ENCODE measurements around the gene PPM1E. TPM values are rescaled to one million over a fixed set of nuclear protein-coding genes. Genes with fewer than 3 reads are reported as not detected.

Gene PPM1E
- total and polyA plus RNA-seq, 2 of the 4 experiments (the other 2 are of a cell fraction): under 0.01 to 0.05 TPM

DNA sequence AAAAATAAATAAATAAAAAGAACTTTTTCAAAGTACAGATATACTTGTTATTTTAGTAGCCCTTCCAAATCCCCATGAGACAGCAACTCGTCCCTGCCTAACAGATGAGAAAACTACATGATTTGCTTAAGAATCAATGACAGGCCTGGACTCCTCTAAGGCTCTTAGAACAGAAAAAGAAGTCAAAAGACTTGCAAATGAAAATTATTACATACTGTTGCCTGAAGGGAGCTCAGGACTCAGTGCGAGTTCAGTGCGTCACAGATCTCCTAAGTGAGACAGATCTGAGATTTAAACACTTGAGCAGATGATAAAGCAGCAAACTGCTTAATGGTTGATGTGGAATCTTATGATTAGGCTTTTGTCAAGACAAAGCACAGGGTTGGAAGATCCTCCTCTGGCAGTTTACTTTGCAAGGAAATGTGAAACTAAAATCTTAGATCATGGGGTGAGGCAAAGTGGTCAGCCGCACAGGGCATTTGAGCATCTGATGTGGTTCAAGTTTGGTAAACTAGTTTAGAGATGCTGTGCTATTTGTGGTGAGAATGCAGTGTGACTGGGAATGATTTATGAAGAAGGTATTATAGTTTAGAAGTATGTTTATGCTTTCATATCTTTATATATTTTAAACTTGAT lies 212.9 kb downstream of the PPM1E start:
- no peak for TF ChIP-seq SMC3 (IDR thresholded peaks at IDR 0.05; ENCODE audit: low read depth, low read length)
- no peak for TF ChIP-seq CEBPB (IDR thresholded peaks at IDR 0.05; ENCODE audit: low read depth, low read length)
- TF ChIP-seq MAZ (IDR thresholded peaks at IDR 0.05; ENCODE audit: borderline replicate concordance, low read depth, low read length): no peak
- TF ChIP-seq, protein P1, sequence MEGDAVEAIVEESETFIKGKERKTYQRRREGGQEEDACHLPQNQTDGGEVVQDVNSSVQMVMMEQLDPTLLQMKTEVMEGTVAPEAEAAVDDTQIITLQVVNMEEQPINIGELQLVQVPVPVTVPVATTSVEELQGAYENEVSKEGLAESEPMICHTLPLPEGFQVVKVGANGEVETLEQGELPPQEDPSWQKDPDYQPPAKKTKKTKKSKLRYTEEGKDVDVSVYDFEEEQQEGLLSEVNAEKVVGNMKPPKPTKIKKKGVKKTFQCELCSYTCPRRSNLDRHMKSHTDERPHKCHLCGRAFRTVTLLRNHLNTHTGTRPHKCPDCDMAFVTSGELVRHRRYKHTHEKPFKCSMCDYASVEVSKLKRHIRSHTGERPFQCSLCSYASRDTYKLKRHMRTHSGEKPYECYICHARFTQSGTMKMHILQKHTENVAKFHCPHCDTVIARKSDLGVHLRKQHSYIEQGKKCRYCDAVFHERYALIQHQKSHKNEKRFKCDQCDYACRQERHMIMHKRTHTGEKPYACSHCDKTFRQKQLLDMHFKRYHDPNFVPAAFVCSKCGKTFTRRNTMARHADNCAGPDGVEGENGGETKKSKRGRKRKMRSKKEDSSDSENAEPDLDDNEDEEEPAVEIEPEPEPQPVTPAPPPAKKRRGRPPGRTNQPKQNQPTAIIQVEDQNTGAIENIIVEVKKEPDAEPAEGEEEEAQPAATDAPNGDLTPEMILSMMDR (conservative IDR thresholded peaks at IDR 0.05; ENCODE audit: low read depth, low read length): no peak
- TF ChIP-seq FOS (IDR thresholded peaks at IDR 0.05; ENCODE audit: low read depth, low read length): no peak
- TF ChIP-seq BHLHE40 (IDR thresholded peaks at IDR 0.05; ENCODE audit: low read depth, low read length): no peak
- TF ChIP-seq MXI1 (IDR thresholded peaks at IDR 0.05; ENCODE audit: borderline replicate concordance, low read depth, low read length): no peak
- no peak for TF ChIP-seq MAFK (IDR thresholded peaks at IDR 0.05; ENCODE audit: low read depth, low read length)
- no peak for TF ChIP-seq RFX5 (IDR thresholded peaks at IDR 0.05; ENCODE audit: low read depth, low read length)
- no peak for TF ChIP-seq POLR2A (IDR thresholded peaks at IDR 0.05; ENCODE audit: low read depth, low read length)
- TF ChIP-seq RAD21 (IDR thresholded peaks at IDR 0.05; ENCODE audit: low read length): no peak
- Histone ChIP-seq H3K27me3 (ENCODE audit: control insufficient read depth, insufficient read depth, low read length) (no peaks in the 10 kb centered on the region), H3K79me1 (ENCODE audit: low read depth in 1 of 2, low read length in 2 of 2) (no peaks in the 10 kb centered on the region), H2AK5ac (ENCODE audit: low read depth, low read length) (0 out of 2 replicates have a peak overlapping the region, but pooled peaks have one; percentile 4), H3K4me3 (ENCODE audit: insufficient read depth, low read depth, low read length) (no peak overlapping the region), H2BK20ac (ENCODE audit: low read depth, low read length) (peak overlapping the region; percentile 14; the same call in 1 of the 2 replicates), H4K5ac (ENCODE audit: low read depth, low read length) (no peak overlapping the region), H3K56ac (ENCODE audit: extremely low read depth, insufficient read depth, low read length) (no peak overlapping the region), H2AFZ (replicated peaks; ENCODE audit: low read length, poor library complexity) (no peak overlapping the region), H3K23ac (ENCODE audit: low read depth, low read length) (no peak overlapping the region), H3K9me1 (ENCODE audit: insufficient read depth, low read length) (peaks cover 5% of the 10 kb centered on the region), H3K14ac (replicated peaks; ENCODE audit: low read depth, low read length) (0 out of 2 replicates have a peak overlapping the region, but pooled peaks have one; percentile 41), H3K4me2 (ENCODE audit: low read depth, low read length) (peak overlapping the region; percentile 73; the same call in 1 of the 2 replicates), H2BK5ac (ENCODE audit: low read depth, low read length, poor library complexity, severe bottlenecking) (no peak overlapping the region), H2BK120ac (ENCODE audit: low read depth, low read length) (no peak overlapping the region), H3K4me1 (ENCODE audit: control insufficient read depth, insufficient read depth, low read length) (peaks cover 7% of the 10 kb centered on the region), H3K18ac (ENCODE audit: low read depth, low read length) (no peak overlapping the region), H4K20me1 (ENCODE audit: insufficient read depth, low read length) (no peaks in the 10 kb centered on the region), H3K9ac (ENCODE audit: low read depth, low read length) (no peak overlapping the region), H3K4ac (ENCODE audit: low read depth, low read length) (no peak overlapping the region), H4K91ac (ENCODE audit: insufficient read depth, low read depth, low read length) (no peak overlapping the region), H4K8ac (ENCODE audit: low read depth in 2 of 2, low read length in 2 of 2) (no peak overlapping the region), H3K9me3 (ENCODE audit: control insufficient read depth, insufficient read depth, low read length) (no peaks in the 10 kb centered on the region), H2BK15ac (ENCODE audit: low read depth, low read length) (no peak overlapping the region), H3K27ac (ENCODE audit: insufficient read depth, low read length) (no peak overlapping the region), H3K36me3 (ENCODE audit: control insufficient read depth, insufficient read depth, low read length) (no peaks in the 10 kb centered on the region), H2AK9ac (replicated peaks; ENCODE audit: low read depth, low read length, poor library complexity) (no peak overlapping the region)
- DNase-seq: peak; percentile 12
- BruUV-seq (replicated peaks): no TSS peak
- ATAC-seq (ENCODE audit: low read depth): no peak
- in situ Hi-C loops (cut with MboI; ENCODE audit: low sequenced_read_pairs) (no loop called here), intact Hi-C loops (cut with micrococcal nuclease) (no loop called here), dilution Hi-C loops (cut with HindIII; ENCODE audit: low sequenced_read_pairs, unreplicated experiment) (no loop called here)
- ChIA-PET CTCF (interaction anchor here (1.3 kb wide), 1 partner anchor 11 kb away, joined by 5 read pairs; no protein-coding TSS in a partner anchor), POLR2A (ENCODE audit: unreplicated experiment) (no interaction called here)
- 60% methylated on average over 1 of the region's 4 CpGs; no CpG with 5 or more reads in 1 of the 2 experiments for WGBS, 2 experiments (ENCODE audit: extremely low coverage in 2 of 2, insufficient read length in 1 of 2)

Measured in IMR-90 (cell line).